HepG2 (cell line): ENCODE data around the gene ARPC1B. TPM values are rescaled to one million over a fixed set of nuclear protein-coding genes. Genes with fewer than 3 reads are reported as not detected.

Experiments
- ATAC-seq: fragments of 200-7000 bp; cut with Tn5 transposase; 3 replicates; pipeline ENCODE4 v1.9.1; 2020; ENCODE audit warnings: mild to moderate bottlenecking, moderate library complexity
- BruUV-seq: library from RNA; stranded (reverse); fragments of 400-500 nt; replicated peaks from 2 replicates; lab custom pipeline; 2021; lab: Mats Ljungman, UMichigan
- CTCF ChIA-PET: fragments of 300-600 bp; formaldehyde crosslinking; extraction: SDS; loops from one replicate; lab custom pipeline; 2021; ENCODE audit warnings: low total read pairs, inconsistent platforms, low intra/inter-chr PET ratio; lab: Yijun Ruan, JAX
- POLR2A ChIA-PET: fragments of 350-600 bp; sonication (Branson Sonifier 250); formaldehyde crosslinking; loops from one replicate; lab custom pipeline; 2020; ENCODE audit warnings: antibody characterized with exemption, inconsistent platforms; lab: Yijun Ruan, JAX
- DNase-seq: peaks from one replicate; pipeline ENCODE4 v3.0.0-alpha.2; 2015; ENCODE audit warnings: low spot score
- FAIRE-seq: peaks from 3 replicates; lab custom pipeline; 2011; peaks lifted over from hg19 to GRCh38; lab: Jason Lieb, UNC
- H2AFZ ChIP-seq: one replicate; pipeline ENCODE4 v1.6.1; 2011; ENCODE audit warnings: low read length, inconsistent platforms
- H3K27ac ChIP-seq: fragments of 300-600 bp; 3 replicates; pipeline ENCODE4 v1.8.0; 2011; ENCODE audit warnings: mixed run types, mild to moderate bottlenecking, mixed read lengths, low read length, inconsistent platforms; ENCODE audit not compliant: insufficient read depth; ENCODE audit errors: extremely low read length
- H3K27me3 ChIP-seq, 2 experiments: fragments of 200-600 bp in 1 of 2; 2 replicates in 1 of 2; 3 replicates in 1 of 2; pipeline versions ENCODE4 v1.6.0 to v1.8.0; 2011; ENCODE audit warnings: low read length in 2 of 2, mild to moderate bottlenecking in 2 of 2, moderate library complexity in 2 of 2, inconsistent platforms in 1 of 2; ENCODE audit not compliant: insufficient read depth in 2 of 2, control insufficient read depth in 1 of 2
- H3K36me3 ChIP-seq, 2 experiments: fragments of 200-600 bp in 1 of 2; replicated peaks in 1 of 2; 2 replicates in 1 of 2; 3 replicates in 1 of 2; pipeline versions ENCODE4 v1.5.1 to v1.8.0; 2011; ENCODE audit warnings: low read length in 2 of 2, inconsistent platforms in 1 of 2; ENCODE audit not compliant: insufficient read depth in 2 of 2, control insufficient read depth in 1 of 2
- H3K4me1 ChIP-seq: 2 replicates; pipeline ENCODE4 v1.5.1; 2012; ENCODE audit warnings: low read length, inconsistent platforms; ENCODE audit not compliant: insufficient read depth
- H3K4me2 ChIP-seq: 2 replicates; pipeline ENCODE4 v1.6.0; 2011; ENCODE audit warnings: low read depth, low read length, inconsistent platforms
- H3K4me3 ChIP-seq, 3 experiments: fragments of 200-600 bp in 1 of 3; sonication (generic), shearing (Covaris generic) in 1 of 3; replicated peaks in 1 of 3; 2 replicates each; pipeline ENCODE4 v1.5.1; 2011 to 2016; ENCODE audit warnings: low read length in 3 of 3, inconsistent platforms in 2 of 3, low read depth in 2 of 3, mild to moderate bottlenecking in 2 of 3, control low read depth in 1 of 3, mixed read lengths in 1 of 3; ENCODE audit not compliant: insufficient read depth in 1 of 3
- H3K79me2 ChIP-seq: one replicate; pipeline ENCODE4 v1.6.1; 2011; ENCODE audit warnings: low read length, inconsistent platforms; ENCODE audit not compliant: insufficient read depth
- H3K9ac ChIP-seq: 2 replicates; pipeline ENCODE4 v1.6.0; 2011; ENCODE audit warnings: mild to moderate bottlenecking, low read depth, low read length, inconsistent platforms; ENCODE audit not compliant: insufficient read depth
- H3K9me3 ChIP-seq: 2 replicates; pipeline ENCODE4 v1.5.1; 2012; ENCODE audit warnings: mild to moderate bottlenecking, low read length
- H4K20me1 ChIP-seq: 2 replicates; pipeline ENCODE4 v1.6.0; 2011; ENCODE audit warnings: inconsistent platforms, mild to moderate bottlenecking, low read length, moderate library complexity; ENCODE audit not compliant: insufficient read depth
- AGO2 ChIP-seq: fragments of 200-400 bp; formaldehyde crosslinking; optimal IDR thresholded peaks from 2 replicates; pipeline ENCODE3; 2017; ENCODE audit warnings: mild to moderate bottlenecking, low read depth, low read length, moderate library complexity
- NR2F2 ChIP-seq: IDR thresholded peaks from 2 replicates; pipeline ENCODE4 v1.6.1; 2012; ENCODE audit warnings: low read depth, inconsistent platforms, borderline replicate concordance
- POLR2AphosphoS5 ChIP-seq: IDR thresholded peaks from 2 replicates; pipeline ENCODE4 v1.6.1; 2012; ENCODE audit warnings: low read depth, low read length
- ZNF414 ChIP-seq: sonication (generic); formaldehyde crosslinking; IDR thresholded peaks from 2 replicates; pipeline ENCODE4 v1.5.0; 2020; ENCODE audit warnings: missing genetic modification reagents
- ZNF709 ChIP-seq: sonication (generic); formaldehyde crosslinking; IDR thresholded peaks from 2 replicates; pipeline ENCODE4 v1.5.0; 2020; ENCODE audit warnings: mild to moderate bottlenecking, missing genetic modification reagents
- WGBS: methylation state at CpG from one replicate; pipeline ENCODE4 v1.1.6; 2017; ENCODE audit warnings: low lambda C conversion rate; 5-methylcytosine and 5-hydroxymethylcytosine counted together
- in situ Hi-C: cut with HindIII; loops from 2 replicates; pipeline ENCODE4 v1.10.0; 2017; ENCODE audit warnings: low pct_unique_long_range_greater_than_20kb; ENCODE audit not compliant: extremely low pct_ligation_motif_present
- intact Hi-C: fragments of 100-400 bp; cut with micrococcal nuclease; formaldehyde crosslinking; loops from one replicate; pipeline ENCODE4 v1.10.0; 2022; ENCODE audit not compliant: unreplicated experiment
- polyA plus RNA-seq, 8 experiments: library from polyadenylated mRNA; depleted of rRNA in 3 of 8; stranded (reverse) in 7 of 8; unstranded in 1 of 8; fragments of >200 nt; fragmentation: Illumina TruSeq in 4 of 8; extraction: Trizol in 4 of 8; gene quantifications; 2 replicates each; pipeline versions ENCODE4 v1.2.1 to v1.2.3, GENCODE V29; 2011 to 2016; ENCODE audit warnings: low read depth in 4 of 8, missing spikeins in 1 of 8, mixed read lengths in 1 of 8; ENCODE audit not compliant: insufficient read depth in 1 of 8
- total RNA-seq, 5 experiments: library from RNA; depleted of rRNA; stranded (reverse); fragments of >200 nt; fragmentation: Illumina TruSeq; extraction: Trizol; gene quantifications; 2 replicates each; pipeline ENCODE4 v1.2.3, GENCODE V29; 2016; ENCODE audit warnings: low read depth in 1 of 5
- TF ChIP-seq, protein P1 (sequence below): sonication (generic); formaldehyde crosslinking; IDR thresholded peaks from 2 replicates; pipeline ENCODE4 v1.5.0; 2020; ENCODE audit warnings: missing genetic modification reagents

Gene ARPC1B
- total and polyA plus RNA-seq, 2 of the 13 experiments (the other 11 are each of a cell fraction or from before 2014, with no cell fraction given): 72.9 to 89.1 TPM

- Histone ChIP-seq H3K9me3 (no peaks in the 10 kb centered on the region), H2AFZ (no peak overlapping the region)
- WGBS: 99% methylated on average over 27 of the region's 30 CpGs
- TF ChIP-seq, protein P1, sequence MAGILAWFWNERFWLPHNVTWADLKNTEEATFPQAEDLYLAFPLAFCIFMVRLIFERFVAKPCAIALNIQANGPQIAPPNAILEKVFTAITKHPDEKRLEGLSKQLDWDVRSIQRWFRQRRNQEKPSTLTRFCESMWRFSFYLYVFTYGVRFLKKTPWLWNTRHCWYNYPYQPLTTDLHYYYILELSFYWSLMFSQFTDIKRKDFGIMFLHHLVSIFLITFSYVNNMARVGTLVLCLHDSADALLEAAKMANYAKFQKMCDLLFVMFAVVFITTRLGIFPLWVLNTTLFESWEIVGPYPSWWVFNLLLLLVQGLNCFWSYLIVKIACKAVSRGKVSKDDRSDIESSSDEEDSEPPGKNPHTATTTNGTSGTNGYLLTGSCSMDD (CRISPR knock-in tag): no peak
- TF ChIP-seq POLR2AphosphoS5: 0 out of 2 replicates have a peak, but pooled peaks have one; percentile 15
- TF ChIP-seq AGO2: peak; percentile 34
- TF ChIP-seq NR2F2: no peak
- TF ChIP-seq ZNF414 (CRISPR knock-in tag): no peak
- TF ChIP-seq ZNF709 (CRISPR knock-in tag): no peak
- TF ChIP-seq, all 625 proteins: peak for 2
- Histone ChIP-seq H3K27me3 (no peaks in the 10 kb centered on the region), H3K4me2 (no peak overlapping the region), H4K20me1 (no peaks in the 10 kb centered on the region), H3K4me1 (no peaks in the 10 kb centered on the region), H3K9ac (no peak overlapping the region), H3K79me2 (no peaks in the 10 kb centered on the region), H3K36me3 (peaks cover 22 to 72% of the 10 kb centered on the region in 2 experiments), H3K27ac (no peak overlapping the region), H3K4me3 (no peak overlapping the region)
- POLR2A ChIA-PET: interaction anchor here (0.7 kb wide), 1 partner anchor 8 kb away, joined by 3 read pairs; no protein-coding TSS in a partner anchor
- FAIRE-seq (no peak), DNase-seq (no peak), ATAC-seq (no peak)
- in situ Hi-C loops (no loop called here), intact Hi-C loops (no loop called here)
- BruUV-seq: no TSS peak
- CTCF ChIA-PET: no interaction called here
These were observed 19.0 kb downstream of the ARPC1B start for GRCh38 chr7:99393355-99394187.
